ENCODE measurements around the gene TMEM267. TPM values are rescaled to one million over a fixed set of nuclear protein-coding genes. Genes with fewer than 3 reads are reported as not detected.
"Not testable (repeated sequence)": the region's sequence is repeated elsewhere in the genome, so short reads cannot be mapped to it uniquely, and the experiment has no call there.

Gene TMEM267
- polyA plus RNA-seq, 6 donors from 2014 or later: 26.6 to 44.0 (median 28.6) TPM

GRCh38 chr5:43486353-43486752 is 2.7 kb upstream of the TMEM267 start:
- H3K4me3 Mint-ChIP-seq: no peak overlapping the region
- no peak overlapping the region for H3K27ac Mint-ChIP-seq
- H3K9me3 Mint-ChIP-seq: no peaks in the 10 kb centered on the region
- H3K27me3 Mint-ChIP-seq: no peaks in the 10 kb centered on the region
- DNase-seq: no peak
- H3K4me1 Mint-ChIP-seq: peaks cover 18 to 42% (median 21%) of the 10 kb centered on the region in 3 donors
- no peak for ATAC-seq (ENCODE audit: low read depth in 2 of 2)
- no peaks in the 10 kb centered on the region for H3K36me3 Mint-ChIP-seq

GRCh38 chr5:43485406-43485805 is 1.7 kb upstream of the TMEM267 start:
- ATAC-seq (ENCODE audit: low read depth in 2 of 2) (no peak), DNase-seq (no peak)
- H3K27me3 Mint-ChIP-seq: no peaks in the 10 kb centered on the region
- H3K9me3 Mint-ChIP-seq: no peaks in the 10 kb centered on the region
- H3K4me3 Mint-ChIP-seq: peak overlapping the region in 6 of 8 donors; percentile 2 to 89 (median 53)
- peak overlapping the region; percentile 61 to 100 (median 99) for H3K27ac Mint-ChIP-seq
- H3K4me1 Mint-ChIP-seq: peaks cover 18 to 46% (median 21%) of the 10 kb centered on the region in 3 donors
- H3K36me3 Mint-ChIP-seq: no peaks in the 10 kb centered on the region

DNA sequence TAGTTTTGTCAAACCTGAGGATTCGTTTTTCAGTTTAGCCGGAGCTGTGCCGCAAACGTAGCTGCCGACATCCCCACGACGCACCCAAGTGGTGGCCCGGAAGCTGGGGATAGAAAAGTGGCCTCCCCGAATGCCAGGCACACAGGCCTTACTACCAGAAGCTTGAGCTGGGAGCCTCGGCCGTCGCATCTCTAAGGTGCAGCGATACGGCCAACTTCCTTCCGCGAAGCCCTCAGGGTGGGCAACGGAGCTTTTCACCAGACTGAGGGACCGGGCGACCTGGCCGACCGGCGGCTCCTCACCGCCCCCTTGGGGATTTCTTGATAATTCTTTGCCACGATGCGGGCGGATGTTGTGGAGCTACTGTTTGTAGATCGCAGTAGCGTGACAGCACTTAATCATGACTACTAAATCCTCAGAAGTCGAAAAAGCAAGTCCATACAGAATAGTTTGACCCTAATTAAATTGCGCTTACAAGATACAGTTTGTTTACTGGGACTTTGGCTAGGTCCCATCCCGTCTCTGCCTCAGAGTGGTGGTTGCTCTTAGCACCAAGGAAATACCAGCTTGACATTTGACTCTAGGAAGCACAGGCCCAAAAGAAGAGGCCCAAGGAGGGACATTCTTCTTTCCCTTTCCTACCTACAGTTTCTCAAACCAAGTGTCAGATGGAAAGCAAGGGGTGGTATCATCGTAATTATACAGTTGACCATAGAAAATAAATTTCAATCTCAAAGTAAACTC is 613 bp upstream of the TMEM267 start:
- H3K9me3 Mint-ChIP-seq: no peaks in the 10 kb centered on the region
- ATAC-seq (ENCODE audit: low read depth in 2 of 2) (peak; percentile 67 to 70), DNase-seq (peak; percentile 88)
- H3K4me1 Mint-ChIP-seq: peaks cover 18 to 50% (median 21%) of the 10 kb centered on the region in 3 donors
- no peaks in the 10 kb centered on the region for H3K27me3 Mint-ChIP-seq
- peak overlapping the region; percentile 88 to 100 (median 98) for H3K4me3 Mint-ChIP-seq
- peak overlapping the region; percentile 98 to 100 (median 100) for H3K27ac Mint-ChIP-seq
- H3K36me3 Mint-ChIP-seq: no peaks in the 10 kb centered on the region

GRCh38 chr5:43482490-43483297 is 971 bp downstream of the TMEM267 start:
- ATAC-seq (ENCODE audit: low read depth in 2 of 2) (no peak), DNase-seq (no peak)
- no peaks in the 10 kb centered on the region for H3K27me3 Mint-ChIP-seq
- H3K4me1 Mint-ChIP-seq: peaks cover 18 to 50% (median 21%) of the 10 kb centered on the region in 3 donors
- H3K27ac Mint-ChIP-seq: peak overlapping the region in 5 of 6 donors; percentile 80 to 100 (median 100)
- peak overlapping the region; percentile 88 to 100 (median 98) for H3K4me3 Mint-ChIP-seq
- H3K36me3 Mint-ChIP-seq: no peaks in the 10 kb centered on the region
- no peaks in the 10 kb centered on the region for H3K9me3 Mint-ChIP-seq

- Mint-ChIP-seq H3K4me3 (no peak overlapping the region), H3K9me3 (peaks cover 7 to 21% (median 18%) of the 10 kb centered on the region in 7 donors), H3K36me3 (peaks cover 27% of the 10 kb centered on the region in 2 donors), H3K27me3 (no peaks in the 10 kb centered on the region), H3K4me1 (peaks cover 20 to 28% (median 27%) of the 10 kb centered on the region in 3 donors), H3K27ac (peak overlapping the region in 1 of 6 donors; percentile 10)
- no peak for ATAC-seq (ENCODE audit: low read depth in 2 of 2)
- no peak for DNase-seq
These were observed 13.8 kb downstream of the TMEM267 start for GRCh38 chr5:43469671-43470391.

DNA sequence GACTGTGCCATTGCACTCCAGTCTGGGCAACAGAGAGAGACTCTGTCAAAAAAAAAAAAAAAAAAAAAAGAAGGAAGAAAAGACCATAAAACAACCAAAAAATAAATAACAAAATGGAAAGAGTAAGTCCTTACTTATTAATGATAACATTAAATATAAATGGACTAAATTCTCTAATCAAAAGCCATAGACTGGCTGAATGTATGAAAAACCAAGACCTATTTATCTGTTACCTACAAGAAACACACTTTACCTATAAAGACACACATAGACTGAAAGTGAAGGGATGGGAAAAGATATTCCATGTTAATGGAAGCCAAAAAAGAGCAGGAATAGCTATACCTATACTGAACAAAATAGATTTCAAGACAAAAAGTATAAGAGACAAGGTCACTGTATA is 16.6 kb downstream of the TMEM267 start:
- Mint-ChIP-seq H3K36me3 (peaks cover 20 to 24% of the 10 kb centered on the region in 2 donors), H3K4me3 (no peak overlapping the region), H3K9me3 (peaks cover 7 to 23% (median 19%) of the 10 kb centered on the region in 7 donors), H3K27me3 (no peaks in the 10 kb centered on the region), H3K27ac (no peak overlapping the region), H3K4me1 (peaks cover 12 to 18% (median 15%) of the 10 kb centered on the region in 3 donors)
- no peak for ATAC-seq (ENCODE audit: low read depth in 2 of 2)
- DNase-seq: no peak

DNA sequence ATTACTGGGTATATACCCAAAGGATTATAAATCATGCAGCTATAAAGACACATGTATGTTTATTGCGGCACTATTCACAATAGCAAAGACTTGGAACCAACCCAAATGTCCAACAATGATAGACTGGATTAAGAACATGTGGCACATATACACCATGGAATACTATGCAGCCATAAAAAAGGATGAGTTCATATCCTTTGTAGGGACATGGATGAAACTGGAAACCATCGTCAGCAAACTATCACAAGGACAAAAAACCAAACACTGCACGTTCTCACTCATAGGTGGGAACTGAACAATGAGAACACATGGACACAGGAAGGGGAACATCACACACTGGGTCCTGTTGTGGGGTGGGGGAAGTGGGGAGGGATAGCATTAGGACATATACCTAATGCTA is 18.2 kb downstream of the TMEM267 start:
- not testable (repeated sequence) for H3K27ac Mint-ChIP-seq; ATAC-seq (ENCODE audit: low read depth in 2 of 2); DNase-seq; H3K4me3 Mint-ChIP-seq; H3K27me3 Mint-ChIP-seq
- Mint-ChIP-seq H3K36me3 (peaks cover 20 to 24% of the 10 kb centered on the region in 2 donors), H3K9me3 (peaks cover 7 to 23% (median 19%) of the 10 kb centered on the region in 7 donors), H3K4me1 (peaks cover 17 to 26% (median 18%) of the 10 kb centered on the region in 3 donors)

- H3K4me1 Mint-ChIP-seq: peaks cover 5 to 30% (median 18%) of the 10 kb centered on the region in 3 donors
- DNase-seq (no peak), ATAC-seq (ENCODE audit: low read depth in 2 of 2) (no peak)
- H3K4me3 Mint-ChIP-seq: no peak overlapping the region
- peaks cover 2 to 28% of the 10 kb centered on the region in 2 donors for H3K36me3 Mint-ChIP-seq
- no peaks in the 10 kb centered on the region for H3K27me3 Mint-ChIP-seq
- H3K9me3 Mint-ChIP-seq: peaks cover 0 to 15% (median 7%) of the 10 kb centered on the region in 7 donors
- peak overlapping the region in 1 of 6 donors; percentile 44 for H3K27ac Mint-ChIP-seq
These were observed 22.6 kb downstream of the TMEM267 start for GRCh38 chr5:43461066-43461465.

GRCh38 chr5:43456556-43456955 is 27.1 kb downstream of the TMEM267 start:
- Mint-ChIP-seq H3K4me3 (no peak overlapping the region), H3K9me3 (peaks cover 0 to 13% (median 6%) of the 10 kb centered on the region in 7 donors), H3K36me3 (peaks cover 7 to 32% of the 10 kb centered on the region in 2 donors), H3K4me1 (peaks cover 2 to 13% (median 13%) of the 10 kb centered on the region in 3 donors), H3K27me3 (no peaks in the 10 kb centered on the region), H3K27ac (no peak overlapping the region)
- no peak for DNase-seq
- no peak for ATAC-seq (ENCODE audit: low read depth in 2 of 2)

- not testable (repeated sequence) for H3K4me3 Mint-ChIP-seq
These were observed 42.1 kb downstream of the TMEM267 start for GRCh38 chr5:43441575-43441974.

DNA sequence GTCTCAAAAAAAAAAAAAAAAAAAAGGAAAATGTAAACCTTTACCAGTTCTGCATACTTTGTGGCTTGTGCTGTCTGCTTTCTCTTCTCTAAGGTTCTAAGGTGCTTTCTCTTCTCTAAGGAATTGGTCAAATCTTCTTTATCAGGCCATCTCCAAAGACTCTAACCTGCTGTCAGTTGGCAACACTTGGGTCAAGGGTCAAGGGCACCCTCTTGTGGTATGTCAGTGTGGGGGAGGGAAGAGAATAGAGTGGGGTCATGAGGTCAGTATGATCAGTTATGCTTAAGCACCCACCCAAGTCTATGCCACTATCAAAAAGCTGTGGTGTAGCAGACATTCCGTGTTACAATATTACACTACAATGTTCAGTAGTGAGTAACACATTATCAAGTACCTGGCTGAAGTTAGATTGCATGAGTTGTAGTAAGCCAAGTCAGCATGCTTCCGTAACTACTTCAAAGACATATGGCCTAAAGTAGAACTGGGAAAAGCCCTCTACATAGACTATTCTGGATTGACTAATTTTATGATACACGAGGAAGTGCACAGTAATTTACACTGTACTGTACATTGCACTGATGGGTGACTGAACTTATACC is 46.5 kb downstream of the TMEM267 start:
- ATAC-seq (ENCODE audit: low read depth in 2 of 2) (no peak), DNase-seq (no peak)
- peak overlapping the region in 1 of 6 donors; percentile 2 for H3K27ac Mint-ChIP-seq
- H3K4me3 Mint-ChIP-seq: no peak overlapping the region
- H3K4me1 Mint-ChIP-seq: peaks cover 4 to 17% (median 11%) of the 10 kb centered on the region in 3 donors
- H3K27me3 Mint-ChIP-seq: no peaks in the 10 kb centered on the region
- H3K9me3 Mint-ChIP-seq: peaks cover 19 to 46% (median 32%) of the 10 kb centered on the region in 7 donors
- H3K36me3 Mint-ChIP-seq: peaks cover 0 to 24% of the 10 kb centered on the region in 2 donors

More at GRCh38 chr5:43441575-43441974, 42.1 kb downstream of the TMEM267 start:
- not testable (repeated sequence) for H3K27me3 Mint-ChIP-seq; ATAC-seq (ENCODE audit: low read depth in 2 of 2); DNase-seq; H3K27ac Mint-ChIP-seq
- peaks cover 18 to 41% of the 10 kb centered on the region in 2 donors for H3K36me3 Mint-ChIP-seq
- H3K9me3 Mint-ChIP-seq: peaks cover 28 to 63% (median 46%) of the 10 kb centered on the region in 7 donors
- H3K4me1 Mint-ChIP-seq: peaks cover 4 to 17% (median 11%) of the 10 kb centered on the region in 3 donors

DNA sequence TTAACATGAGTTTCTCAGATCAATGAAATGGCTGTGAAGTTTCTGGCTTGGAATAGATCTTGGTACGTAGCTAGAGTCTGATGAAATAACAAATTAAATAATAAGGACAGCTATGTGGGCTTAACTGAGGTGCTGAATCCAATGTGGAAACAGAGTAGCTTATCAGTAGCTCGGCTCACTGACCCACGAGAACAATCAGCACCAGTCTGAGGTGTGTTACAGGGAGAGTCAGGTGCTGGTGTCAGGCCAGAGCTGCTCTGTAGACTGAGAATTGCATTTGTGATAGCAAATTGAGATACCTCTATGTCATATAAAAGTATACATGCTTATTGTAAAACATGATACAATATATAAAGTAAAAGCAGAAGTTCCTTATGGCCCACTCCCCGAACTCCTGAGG is 50.3 kb downstream of the TMEM267 start:
- H3K36me3 Mint-ChIP-seq: peaks cover 0 to 17% of the 10 kb centered on the region in 2 donors
- no peak for DNase-seq
- no peak overlapping the region for H3K27ac Mint-ChIP-seq
- H3K4me3 Mint-ChIP-seq: no peak overlapping the region
- peaks cover 8 to 17% (median 9%) of the 10 kb centered on the region in 7 donors for H3K9me3 Mint-ChIP-seq
- H3K4me1 Mint-ChIP-seq: no peaks in the 10 kb centered on the region
- ATAC-seq (ENCODE audit: low read depth in 2 of 2): no peak
- H3K27me3 Mint-ChIP-seq: no peaks in the 10 kb centered on the region
